Body of pancreas (tissue), 4 donors: ENCODE results near the gene NRP2. TPM values are rescaled to one million over a fixed set of nuclear protein-coding genes. Genes with fewer than 3 reads are reported as not detected.

Source experiments
- ATAC-seq: fragments of 150-250 bp; one replicate; pipeline ENCODE4 v1.9.1; 2016
- DNase-seq, 4 donors: peaks; one replicate each; pipeline ENCODE4 v3.0.0-alpha.2; 2019
- H3K27ac ChIP-seq, 4 donors: fragments of 200-600 bp; sonication (generic); 1 replicate in 3 of 4; 2 replicates in 1 of 4; pipeline versions ENCODE4 v1.5.1 to v1.6.1; 2016 to 2019; ENCODE audit warnings: mild to moderate bottlenecking in 1 of 4, mixed read lengths in 1 of 4, moderate library complexity in 1 of 4
- H3K27me3 ChIP-seq, 2 donors: fragments of 200-600 bp; sonication (generic); one replicate each; pipeline ENCODE4 v1.6.0; 2016; ENCODE audit warnings: mild to moderate bottlenecking in 1 of 2
- H3K36me3 ChIP-seq, 2 donors: fragments of 200-600 bp; sonication (generic); replicated peaks in 1 of 2; 2 replicates each; pipeline ENCODE4 v1.5.1; 2016; ENCODE audit warnings: low read depth in 2 of 2; ENCODE audit not compliant: insufficient read depth in 1 of 2
- H3K4me1 ChIP-seq: fragments of 200-600 bp; sonication (generic); one replicate; pipeline ENCODE4 v1.6.0; 2016
- H3K4me3 ChIP-seq, 2 donors: fragments of 200-600 bp; sonication (generic); 1 replicate in 1 of 2; 2 replicates in 1 of 2; pipeline ENCODE4 v1.5.1; 2016 to 2019
- H3K9me3 ChIP-seq, 3 donors: fragments of 200-600 bp; sonication (generic); 1 replicate in 2 of 3; 2 replicates in 1 of 3; pipeline ENCODE4 v1.5.1; 2016
- CTCF ChIP-seq, 7 experiments: fragments of 450-650 bp in 4 of 7; fragments of 200-600 bp in 3 of 7; sonication (generic) in 3 of 7; IDR thresholded peaks; one replicate each; pipeline ENCODE4 v1.5.1; 2016 to 2019; ENCODE audit warnings: antibody characterized with exemption in 7 of 7
- POLR2A ChIP-seq, 3 donors: fragments of 450-650 bp; IDR thresholded peaks; one replicate each; pipeline ENCODE4 v1.6.1; 2016; ENCODE audit warnings: antibody characterized with exemption in 3 of 3, mild to moderate bottlenecking in 2 of 3
- WGBS, 2 donors: methylation state at CpG; one replicate each; pipeline ENCODE4 v1.1.5; 2017; 5-methylcytosine and 5-hydroxymethylcytosine counted together
- intact Hi-C: fragments of 100-400 bp; cut with DNase I; formaldehyde crosslinking; loops from one replicate; pipeline ENCODE4 v1.15.1; 2023
- total RNA-seq, 2 donors: library from RNA; depleted of rRNA; stranded (reverse); fragments of >200 nt; gene quantifications; one replicate each; pipeline ENCODE4 v1.1.0, GENCODE V29; 2016

Gene NRP2
- total RNA-seq, 2 donors from 2014 or later: 5.7 to 7.6 TPM

- intact Hi-C loops: loop anchor here (10.0 kb wide), 1 partner anchor 1361 kb away; no protein-coding TSS in a partner anchor
- H3K27ac ChIP-seq: no peak overlapping the region
- DNase-seq: no peak
Observed at GRCh38 chr2:205686056-205686782, 3.9 kb downstream of the NRP2 start.

GRCh38 chr2:205686783-205687640, 4.7 kb downstream of the NRP2 start:
- ATAC-seq: no peak
- Histone ChIP-seq H3K9me3 (no peaks in the 10 kb centered on the region), H3K4me1 (peaks cover 32% of the 10 kb centered on the region), H3K27me3 (peaks cover 0 to 13% of the 10 kb centered on the region in 2 donors), H3K4me3 (no peak overlapping the region), H3K36me3 (no peaks in the 10 kb centered on the region), H3K27ac (no peak overlapping the region)
- no peak for TF ChIP-seq CTCF (IDR thresholded peaks at IDR 0.05)
- no peak for TF ChIP-seq POLR2A (IDR thresholded peaks at IDR 0.05)
- intact Hi-C loops: loop anchor here (10.0 kb wide), 1 partner anchor 1362 kb away; no protein-coding TSS in a partner anchor
- no peak for DNase-seq
- 68 to 76% methylated on average over 25 to 28 of the region's 28 CpGs for WGBS, 2 donors

More at GRCh38 chr2:205686056-205686782, 3.9 kb downstream of the NRP2 start:
- Histone ChIP-seq H3K27me3 (peaks cover 0 to 15% of the 10 kb centered on the region in 2 donors), H3K4me3 (peak overlapping the region; percentile 0 to 35), H3K4me1 (peaks cover 39% of the 10 kb centered on the region), H3K9me3 (no peaks in the 10 kb centered on the region), H3K36me3 (no peaks in the 10 kb centered on the region)
- no peak for TF ChIP-seq CTCF (IDR thresholded peaks at IDR 0.05)
- no peak for TF ChIP-seq POLR2A (IDR thresholded peaks at IDR 0.05)
- 4 to 10% methylated on average over 38 to 44 of the region's 45 CpGs for WGBS, 2 donors
- peak; percentile 2 for ATAC-seq

GRCh38 chr2:205687641-205687956, 5.3 kb downstream of the NRP2 start:
- no peak overlapping the region for H3K4me3 ChIP-seq
- ATAC-seq (no peak), DNase-seq (no peak)
- intact Hi-C loops: loop anchor here (10.0 kb wide), 1 partner anchor 1363 kb away; no protein-coding TSS in a partner anchor
- H3K9me3 ChIP-seq: no peaks in the 10 kb centered on the region
- TF ChIP-seq POLR2A (IDR thresholded peaks at IDR 0.05) (no peak), CTCF (IDR thresholded peaks at IDR 0.05) (no peak)
- H3K36me3 ChIP-seq: no peaks in the 10 kb centered on the region
- no peak overlapping the region for H3K27ac ChIP-seq
- 72 to 83% methylated on average over 2 to 3 of the region's 3 CpGs for WGBS, 2 donors
- H3K4me1 ChIP-seq: peaks cover 26% of the 10 kb centered on the region
- peaks cover 0 to 12% of the 10 kb centered on the region in 2 donors for H3K27me3 ChIP-seq

GRCh38 chr2:205688417-205689200, 6.3 kb downstream of the NRP2 start:
- Histone ChIP-seq H3K4me1 (peaks cover 20% of the 10 kb centered on the region), H3K27me3 (peaks cover 0 to 12% of the 10 kb centered on the region in 2 donors), H3K9me3 (no peaks in the 10 kb centered on the region), H3K4me3 (no peak overlapping the region), H3K27ac (no peak overlapping the region), H3K36me3 (no peaks in the 10 kb centered on the region)
- 56 to 60% methylated on average over 4 of the region's 4 CpGs for WGBS, 2 donors
- ATAC-seq: no peak
- intact Hi-C loops: loop anchor here (10.0 kb wide), 1 partner anchor 1364 kb away; no protein-coding TSS in a partner anchor
- TF ChIP-seq POLR2A (IDR thresholded peaks at IDR 0.05) (no peak), CTCF (IDR thresholded peaks at IDR 0.05) (no peak)
- DNase-seq: no peak
